ENCODE results near the gene STK36.
"Not testable (repeated sequence)": the region's sequence is repeated elsewhere in the genome, so short reads cannot be mapped to it uniquely, and the experiment has no call there.

STK36 gene

DNA sequence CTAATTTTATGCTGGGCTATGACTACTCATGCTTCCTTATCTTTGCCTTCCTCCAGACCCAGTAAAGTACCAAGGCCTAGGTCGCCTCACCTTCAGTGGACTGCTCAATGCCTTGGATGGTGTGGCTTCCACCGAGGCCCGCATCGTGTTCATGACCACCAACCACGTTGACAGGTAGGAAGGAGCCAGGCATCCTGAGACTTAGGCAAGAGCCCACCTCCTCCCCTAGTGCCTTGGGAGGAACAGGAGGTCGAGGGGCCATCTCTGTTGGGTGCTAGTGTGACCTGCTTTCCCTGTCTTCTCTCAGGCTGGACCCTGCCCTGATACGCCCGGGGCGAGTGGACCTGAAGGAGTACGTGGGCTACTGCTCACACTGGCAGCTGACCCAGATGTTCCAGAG lies 9.1 kb upstream of the STK36 start:
- TF ChIP-seq, protein P1, sequence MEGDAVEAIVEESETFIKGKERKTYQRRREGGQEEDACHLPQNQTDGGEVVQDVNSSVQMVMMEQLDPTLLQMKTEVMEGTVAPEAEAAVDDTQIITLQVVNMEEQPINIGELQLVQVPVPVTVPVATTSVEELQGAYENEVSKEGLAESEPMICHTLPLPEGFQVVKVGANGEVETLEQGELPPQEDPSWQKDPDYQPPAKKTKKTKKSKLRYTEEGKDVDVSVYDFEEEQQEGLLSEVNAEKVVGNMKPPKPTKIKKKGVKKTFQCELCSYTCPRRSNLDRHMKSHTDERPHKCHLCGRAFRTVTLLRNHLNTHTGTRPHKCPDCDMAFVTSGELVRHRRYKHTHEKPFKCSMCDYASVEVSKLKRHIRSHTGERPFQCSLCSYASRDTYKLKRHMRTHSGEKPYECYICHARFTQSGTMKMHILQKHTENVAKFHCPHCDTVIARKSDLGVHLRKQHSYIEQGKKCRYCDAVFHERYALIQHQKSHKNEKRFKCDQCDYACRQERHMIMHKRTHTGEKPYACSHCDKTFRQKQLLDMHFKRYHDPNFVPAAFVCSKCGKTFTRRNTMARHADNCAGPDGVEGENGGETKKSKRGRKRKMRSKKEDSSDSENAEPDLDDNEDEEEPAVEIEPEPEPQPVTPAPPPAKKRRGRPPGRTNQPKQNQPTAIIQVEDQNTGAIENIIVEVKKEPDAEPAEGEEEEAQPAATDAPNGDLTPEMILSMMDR (conservative IDR thresholded peaks at IDR 0.05): no peak
- no peak for TF ChIP-seq ZFX (IDR thresholded peaks at IDR 0.05)
- no peak overlapping the region for H3K27ac ChIP-seq

DNA sequence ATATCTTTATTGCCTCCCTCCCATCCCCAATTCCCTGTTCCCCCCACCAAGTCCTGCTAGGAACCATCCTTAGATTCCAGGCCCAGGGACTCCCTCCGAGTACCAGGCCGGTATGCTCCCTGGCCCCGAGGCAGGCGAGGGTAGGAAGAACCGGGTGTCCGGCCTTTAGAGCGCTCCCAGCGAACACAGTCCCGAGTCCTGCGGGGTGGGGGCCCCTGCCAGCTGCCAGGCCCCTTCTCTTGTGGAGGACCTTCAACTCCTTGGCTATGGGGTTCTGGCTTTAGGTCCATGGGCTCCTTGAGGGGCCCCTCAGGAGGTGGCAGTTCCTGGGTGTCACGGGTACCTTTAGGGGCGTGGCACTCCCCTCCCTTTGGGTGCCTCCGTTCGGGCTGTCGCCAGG lies 8.0 kb upstream of the STK36 start:
- H3K27ac ChIP-seq: no peak overlapping the region
- TF ChIP-seq ZFX (IDR thresholded peaks at IDR 0.05): no peak
- TF ChIP-seq, protein P1 (conservative IDR thresholded peaks at IDR 0.05): no peak

- H3K27ac ChIP-seq: no peak overlapping the region
- TF ChIP-seq, protein P1 (conservative IDR thresholded peaks at IDR 0.05): no peak
- TF ChIP-seq ZFX (IDR thresholded peaks at IDR 0.05): no peak
Measured at GRCh38 chr2:218664653-218665052, 7.2 kb upstream of the STK36 start.

GRCh38 chr2:218671097-218671653 lies 711 bp upstream of the STK36 start:
- peak overlapping the region; percentile 74 for H3K27ac ChIP-seq
- TF ChIP-seq, protein P1 (conservative IDR thresholded peaks at IDR 0.05): no peak
- TF ChIP-seq ZFX (IDR thresholded peaks at IDR 0.05): no peak

GRCh38 chr2:218679119-218679518 lies 7.2 kb downstream of the STK36 start:
- TF ChIP-seq, protein P1 (conservative IDR thresholded peaks at IDR 0.05): no peak
- TF ChIP-seq ZFX (IDR thresholded peaks at IDR 0.05): no peak
- H3K27ac ChIP-seq: no peak overlapping the region

- no peak overlapping the region for H3K27ac ChIP-seq
- TF ChIP-seq, protein P1 (conservative IDR thresholded peaks at IDR 0.05): no peak
- TF ChIP-seq ZFX (IDR thresholded peaks at IDR 0.05): no peak
Measured at GRCh38 chr2:218680061-218680460, 8.2 kb downstream of the STK36 start.

- TF ChIP-seq, protein P1 (conservative IDR thresholded peaks at IDR 0.05): peak; percentile 88
- H3K27ac ChIP-seq: not testable (repeated sequence)
Measured at GRCh38 chr2:218687400-218688060, 15.6 kb downstream of the STK36 start.
